Right ventricle myocardium superior (tissue), 1 donor: ENCODE data around the gene LHX3. TPM values are rescaled to one million over a fixed set of nuclear protein-coding genes. Genes with fewer than 3 reads are reported as not detected.
A peak's percentile ranks its signal among the peaks of the same experiment; 100 is the strongest.
"Not testable (repeated sequence)": the region's sequence is repeated elsewhere in the genome, so short reads cannot be mapped to it uniquely, and the experiment has no call there.

ENCODE experiments used
- ATAC-seq: fragments of 200-7000 bp; cut with Tn5 transposase; one replicate; pipeline ENCODE4 v1.9.1; 2020; ENCODE audit warnings: mild to moderate bottlenecking; ENCODE audit not compliant: poor library complexity
- DNase-seq: peaks from one replicate; pipeline ENCODE4 v3.0.0-alpha.2; 2020
- intact Hi-C: fragments of 100-400 bp; cut with DNase I; formaldehyde crosslinking; loops from one replicate; pipeline ENCODE4 v1.11.2; 2022
- total RNA-seq: library from RNA; stranded (reverse); fragmentation: NEBNext Ultra II Directional; extraction: Animal tissue kit (Norgen Biotek cat#: 25700); gene quantifications from one replicate; pipeline ENCODE4 v1.2.1, GENCODE V29; 2021
- donor health status: DM: no; HTN: yes; CAD: no; lungs with severe emphysema.

The LHX3 gene
- total RNA-seq, 1 donor from 2014 or later: not detected

DNA sequence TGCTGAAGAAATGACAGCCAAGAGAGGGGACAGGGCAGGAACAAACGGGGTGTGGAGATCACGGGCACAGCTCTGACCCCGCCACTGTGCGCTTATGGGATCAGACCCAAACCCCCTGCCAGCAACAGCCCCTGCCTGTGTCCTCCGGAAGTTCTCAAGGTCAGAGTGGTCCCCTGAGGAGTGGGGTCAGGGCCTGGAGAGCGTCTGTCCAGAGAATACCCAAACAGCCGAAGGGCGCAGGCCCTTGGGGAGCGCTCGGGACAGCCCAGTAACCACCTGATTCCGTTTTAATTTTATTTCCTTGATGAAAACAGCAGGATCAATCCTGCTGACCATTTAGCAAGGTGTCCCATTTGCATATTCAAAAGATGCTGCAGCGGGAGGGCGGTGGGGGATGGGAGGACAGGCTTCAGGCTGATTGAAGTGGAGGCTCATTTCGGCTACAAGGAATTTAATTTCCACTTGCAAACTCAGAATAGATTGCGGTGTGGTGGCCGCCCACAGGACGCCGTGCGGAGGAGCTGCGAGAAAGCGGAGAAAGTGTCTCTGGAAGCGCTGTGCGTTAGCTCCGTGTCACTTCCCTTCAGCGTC, 53.6 kb downstream of the LHX3 start:
- DNase-seq (peak; percentile 13), ATAC-seq (no peak)
- intact Hi-C loops: no loop called here

DNA sequence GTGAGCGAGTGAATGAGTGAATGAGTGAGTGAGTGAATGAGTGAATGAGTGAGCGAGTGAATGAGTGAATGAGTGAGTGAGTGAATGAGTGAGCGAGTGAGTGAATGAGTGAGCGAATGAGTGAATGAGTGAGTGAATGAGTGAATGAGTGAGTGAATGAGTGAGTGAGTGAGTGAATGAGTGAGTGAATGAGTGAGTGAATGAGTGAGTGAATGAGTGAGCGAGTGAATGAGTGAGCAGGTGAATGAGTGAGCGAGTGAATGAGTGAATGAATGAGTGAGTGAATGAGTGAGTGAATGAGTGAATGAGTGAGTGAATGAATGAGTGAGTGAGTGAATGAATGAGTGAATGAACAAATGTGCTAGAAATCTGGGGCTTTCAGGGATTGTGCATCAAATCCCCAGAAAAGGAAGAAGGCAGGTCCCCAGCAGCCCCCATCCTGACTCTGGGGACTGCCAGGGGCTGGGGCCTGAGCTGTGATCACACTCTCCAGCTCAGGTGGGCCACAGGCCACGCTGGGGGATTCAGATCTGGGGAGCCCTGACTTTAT, 54.2 kb downstream of the LHX3 start:
- DNase-seq, ATAC-seq, intact Hi-C loops: not testable (repeated sequence)

DNA sequence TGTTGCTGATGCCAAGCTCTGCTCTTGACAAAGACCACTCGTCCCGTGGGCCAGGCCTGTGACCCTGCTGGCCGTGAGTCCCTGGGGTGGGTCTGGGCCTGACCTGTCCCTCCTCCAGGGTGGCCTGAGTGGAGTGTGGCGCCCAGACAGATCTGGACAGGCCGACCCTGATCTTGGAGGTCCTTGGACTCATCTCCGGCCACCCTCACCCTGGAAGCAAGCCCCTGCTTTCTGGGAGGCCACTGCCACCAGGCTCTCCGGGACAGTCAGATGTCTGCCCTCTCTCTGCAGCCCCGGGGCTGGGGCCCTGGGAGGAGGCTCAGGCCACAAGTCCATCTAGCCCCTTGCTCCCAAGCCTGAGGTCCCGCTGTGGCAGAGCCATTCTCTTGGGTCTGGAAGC, 55.1 kb downstream of the LHX3 start:
- DNase-seq (peak; percentile 12), ATAC-seq (no peak)
- intact Hi-C loops: no loop called here

DNA sequence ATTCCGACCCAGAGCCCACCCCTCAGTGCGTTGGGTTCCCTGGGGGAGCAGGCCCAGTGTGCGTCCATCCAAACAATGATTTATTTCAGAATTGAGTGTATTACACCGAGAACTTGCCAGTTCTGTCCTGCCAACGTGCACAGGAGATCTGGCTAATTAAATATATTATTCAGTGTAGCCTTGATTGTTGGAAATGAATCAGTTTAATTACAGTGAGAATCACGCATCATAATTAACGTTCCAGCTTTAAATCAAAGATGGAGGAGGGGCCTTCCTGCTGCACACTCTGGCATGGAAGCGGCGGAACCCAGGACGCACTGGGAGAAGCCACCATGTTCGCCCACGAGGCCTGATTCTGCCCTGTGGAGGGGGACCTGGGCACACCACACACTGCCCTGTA, 55.6 kb downstream of the LHX3 start:
- ATAC-seq (no peak), DNase-seq (peak; percentile 27)
- intact Hi-C loops: no loop called here

DNA sequence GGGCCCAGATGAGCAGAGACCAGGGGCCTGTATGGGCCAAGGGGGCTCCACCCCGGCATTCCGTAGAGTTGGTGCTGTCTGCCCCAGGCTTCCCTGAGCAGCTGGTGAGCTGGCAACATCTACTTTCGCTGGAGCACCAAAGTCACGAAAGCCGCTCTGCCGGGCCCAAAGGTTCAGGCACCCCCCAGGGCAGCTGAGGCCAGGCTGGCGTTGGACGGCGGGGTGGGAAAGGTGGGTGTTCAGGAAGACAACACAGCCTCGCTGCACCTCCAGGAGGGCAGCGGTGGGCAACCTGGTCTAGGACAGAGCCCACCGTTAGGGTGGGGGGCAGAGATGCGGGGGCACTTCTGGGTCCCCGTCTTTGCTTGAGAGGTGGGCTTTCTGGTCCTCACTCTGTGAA, 56.2 kb downstream of the LHX3 start:
- DNase-seq (peak; percentile 19), ATAC-seq (no peak)
- intact Hi-C loops: no loop called here

DNA sequence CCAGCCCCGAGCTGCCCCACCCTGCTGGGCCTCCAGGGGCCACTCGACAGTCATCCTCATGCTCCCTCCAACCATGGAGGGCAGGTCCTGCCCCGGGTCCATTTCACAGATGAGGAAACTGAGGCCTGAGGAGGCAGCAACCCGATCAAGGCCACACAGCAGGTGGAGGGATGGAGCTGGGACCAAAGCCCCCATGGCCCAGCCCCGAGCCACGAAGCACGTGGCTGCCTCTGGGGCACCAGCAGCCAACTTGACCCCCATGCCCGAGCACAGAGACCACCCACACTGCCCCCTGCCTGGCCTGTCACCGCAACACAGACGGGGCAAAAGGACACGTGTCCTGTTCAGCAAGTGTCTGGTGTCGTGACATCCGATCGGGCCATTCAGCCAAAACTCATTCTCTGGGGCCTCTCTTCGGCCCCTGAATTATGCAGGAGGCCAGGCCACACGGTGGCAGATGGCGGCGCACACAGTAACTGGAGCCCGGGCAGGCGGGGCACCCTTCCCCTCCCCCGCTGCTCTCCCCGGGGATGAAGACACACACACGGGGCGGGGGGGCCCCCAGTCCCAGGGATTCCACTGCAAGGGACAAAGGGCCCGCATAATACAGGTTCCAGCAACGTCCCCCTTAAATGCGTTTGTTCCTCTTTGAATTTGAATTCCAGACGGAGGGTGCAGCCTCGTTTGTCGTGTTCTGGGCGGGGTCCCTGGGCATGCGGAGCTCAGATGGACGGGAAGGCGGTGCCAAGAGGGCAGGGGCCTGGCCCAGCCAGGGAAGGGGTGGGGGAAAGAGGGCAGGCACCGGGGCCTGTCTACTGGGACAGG, 56.8 kb downstream of the LHX3 start:
- DNase-seq (peak; percentile 14), ATAC-seq (no peak)
- intact Hi-C loops: no loop called here

DNA sequence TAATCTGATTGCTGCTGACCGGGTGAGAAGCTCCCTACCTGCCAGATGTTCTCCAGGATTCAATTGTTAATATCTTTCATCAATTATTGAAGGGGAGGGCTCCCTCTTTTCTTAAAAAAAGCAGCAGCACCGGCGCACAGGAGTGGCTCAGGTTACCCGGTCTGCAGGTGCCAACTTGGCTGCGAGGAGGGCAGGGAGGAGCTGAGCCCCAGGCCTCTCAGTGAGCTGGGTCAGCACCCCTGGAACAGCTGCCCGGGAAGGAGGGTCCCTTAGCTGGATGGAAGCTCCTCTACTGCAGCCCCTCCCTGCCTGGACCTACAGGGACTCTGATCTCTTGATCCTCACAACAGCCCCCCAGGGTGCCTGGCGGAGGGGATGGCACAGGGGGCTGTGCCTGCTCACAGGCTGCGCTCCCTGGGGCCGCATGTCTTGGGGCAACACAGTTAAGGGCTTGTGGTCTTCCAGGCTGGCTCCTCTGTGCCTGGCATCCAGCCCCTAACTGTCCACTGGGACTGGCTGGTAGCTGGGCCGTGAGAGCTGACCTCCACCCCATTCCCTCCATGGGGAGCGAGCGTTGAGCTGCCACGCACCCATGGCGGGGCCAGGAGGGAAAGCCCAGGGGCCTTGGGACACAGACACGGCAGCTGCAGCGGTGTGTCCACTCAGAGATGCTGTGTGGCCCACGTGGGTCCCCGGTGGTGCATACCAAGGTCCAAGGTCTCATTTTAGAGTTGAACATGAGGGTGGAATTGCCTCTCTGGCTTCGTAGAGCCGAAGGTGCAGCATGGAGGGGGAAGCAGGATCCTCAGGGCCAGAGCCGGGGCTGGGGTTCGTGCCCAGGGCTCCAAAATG, 57.7 kb downstream of the LHX3 start:
- intact Hi-C loops: no loop called here
- DNase-seq (peak; percentile 34), ATAC-seq (no peak)

Other genes with a start within 250 kb of the LHX3 start
- 107 TPM for gene UBAC1, start 243.8 kb downstream of the LHX3 start, total RNA-seq
- gene NACC2, start 109.8 kb downstream of the LHX3 start, total RNA-seq: 30.8 TPM
- gene TMEM250, start 86.3 kb downstream of the LHX3 start, total RNA-seq: 16.4 TPM
- 7.7 TPM for gene QSOX2, start 40.7 kb upstream of the LHX3 start, total RNA-seq
- not detected for gene CCDC187, start 99.0 kb upstream of the LHX3 start, total RNA-seq
- gene GPSM1, start 122.4 kb upstream of the LHX3 start, total RNA-seq: 50.3 TPM
- gene DNLZ, start 158.6 kb upstream of the LHX3 start, total RNA-seq: 39.9 TPM
- gene CARD9, start 168.5 kb upstream of the LHX3 start, total RNA-seq: 0.78 TPM
- gene SNAPC4, start 195.0 kb upstream of the LHX3 start, total RNA-seq: 3.3 TPM
- gene ENTR1, start 205.5 kb upstream of the LHX3 start, total RNA-seq: 23.3 TPM
- gene PMPCA, start 205.5 kb upstream of the LHX3 start, total RNA-seq: 80.2 TPM
- gene INPP5E, start 234.7 kb upstream of the LHX3 start, total RNA-seq: 10.5 TPM